Uterus (tissue), 4 donors: ENCODE data around the gene PLAGL1. TPM values are rescaled to one million over a fixed set of nuclear protein-coding genes. Genes with fewer than 3 reads are reported as not detected.
A peak's percentile ranks its signal among the peaks of the same experiment; 100 is the strongest.

Experiments
- DNase-seq, 2 donors: peaks; one replicate each; pipeline ENCODE4 v3.0.0-alpha.2; 2019 to 2020
- H3K27ac ChIP-seq, 2 donors: fragments of 200-600 bp; sonication (generic); 1 replicate in 1 of 2; 2 replicates in 1 of 2; pipeline ENCODE4 v1.5.1; 2016 to 2018
- H3K27me3 ChIP-seq, 2 donors: fragments of 200-600 bp; sonication (generic); one replicate each; pipeline ENCODE4 v1.5.1; 2018 to 2019; ENCODE audit warnings: control low read depth in 1 of 2
- H3K36me3 ChIP-seq, 2 donors: fragments of 200-600 bp; sonication (generic); one replicate each; pipeline ENCODE4 v1.5.1; 2019; ENCODE audit warnings: control low read depth in 1 of 2
- H3K4me1 ChIP-seq, 2 donors: fragments of 200-600 bp; sonication (generic); one replicate each; pipeline ENCODE4 v1.5.1; 2018 to 2019; ENCODE audit warnings: control low read depth in 1 of 2
- H3K4me3 ChIP-seq, 2 donors: fragments of 200-600 bp; sonication (generic); 1 replicate in 1 of 2; 2 replicates in 1 of 2; pipeline ENCODE4 v1.5.1; 2018 to 2019; ENCODE audit warnings: mild to moderate bottlenecking in 1 of 2
- H3K9me3 ChIP-seq, 2 donors: fragments of 200-600 bp; sonication (generic); one replicate each; pipeline ENCODE4 v1.5.1; 2019; ENCODE audit warnings: control low read depth in 1 of 2
- CTCF ChIP-seq, 4 experiments: fragments of 200-600 bp in 2 of 4; fragments of 450-650 bp in 2 of 4; sonication (generic) in 2 of 4; IDR thresholded peaks; one replicate each; pipeline ENCODE4 v1.5.1; 2016 to 2019; ENCODE audit warnings: antibody characterized with exemption in 4 of 4, mild to moderate bottlenecking in 2 of 4, moderate library complexity in 1 of 4
- POLR2A ChIP-seq, 2 donors: fragments of 450-650 bp; IDR thresholded peaks; one replicate each; pipeline ENCODE4 v1.6.1; 2016; ENCODE audit warnings: antibody characterized with exemption in 2 of 2, mild to moderate bottlenecking in 1 of 2, moderate library complexity in 1 of 2
- intact Hi-C: fragments of 100-400 bp; cut with DNase I; formaldehyde crosslinking; loops from one replicate; pipeline ENCODE4 v1.15.1; 2023; ENCODE audit warnings: low total_unique reads
- total RNA-seq, 4 donors: library from RNA; depleted of rRNA in 3 of 4; stranded (reverse); fragments of >200 nt in 3 of 4; gene quantifications; one replicate each; pipeline versions ENCODE4 v1.1.0 to v1.2.4, GENCODE V29; 2014 to 2023
- donor health status: DM: yes; HTN: yes; CAD: no.

Gene PLAGL1
- total RNA-seq, 4 donors from 2014 or later: 8.7 to 76.9 (median 29.3) TPM

DNA sequence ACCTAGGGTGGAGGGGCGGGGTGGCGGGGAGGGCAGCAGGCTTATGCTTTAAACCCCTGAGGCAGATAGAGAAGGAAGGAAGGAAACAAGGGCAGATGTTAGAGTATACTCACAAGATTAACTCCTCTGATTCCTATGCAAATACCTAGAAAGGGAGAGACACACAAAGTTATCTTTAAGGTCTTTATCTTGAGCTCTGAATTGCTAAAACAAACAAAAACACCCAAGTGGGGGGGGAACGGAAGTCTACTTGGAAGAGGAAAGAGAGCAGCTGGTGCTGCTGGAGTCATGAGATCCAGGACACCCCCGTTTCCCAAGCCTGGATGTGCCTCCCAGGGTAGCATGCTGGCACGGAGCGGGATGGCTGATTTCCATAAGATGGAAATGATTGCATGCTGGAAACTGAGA is 43.4 kb downstream of the PLAGL1 start:
- Histone ChIP-seq H3K27me3 (no peaks in the 10 kb centered on the region), H3K9me3 (no peaks in the 10 kb centered on the region), H3K27ac (no peak overlapping the region), H3K36me3 (no peaks in the 10 kb centered on the region), H3K4me3 (no peak overlapping the region), H3K4me1 (no peaks in the 10 kb centered on the region)
- no peak for DNase-seq
- TF ChIP-seq POLR2A (IDR thresholded peaks at IDR 0.05) (no peak), CTCF (IDR thresholded peaks at IDR 0.05) (no peak)
- intact Hi-C loops: no loop called here

DNA sequence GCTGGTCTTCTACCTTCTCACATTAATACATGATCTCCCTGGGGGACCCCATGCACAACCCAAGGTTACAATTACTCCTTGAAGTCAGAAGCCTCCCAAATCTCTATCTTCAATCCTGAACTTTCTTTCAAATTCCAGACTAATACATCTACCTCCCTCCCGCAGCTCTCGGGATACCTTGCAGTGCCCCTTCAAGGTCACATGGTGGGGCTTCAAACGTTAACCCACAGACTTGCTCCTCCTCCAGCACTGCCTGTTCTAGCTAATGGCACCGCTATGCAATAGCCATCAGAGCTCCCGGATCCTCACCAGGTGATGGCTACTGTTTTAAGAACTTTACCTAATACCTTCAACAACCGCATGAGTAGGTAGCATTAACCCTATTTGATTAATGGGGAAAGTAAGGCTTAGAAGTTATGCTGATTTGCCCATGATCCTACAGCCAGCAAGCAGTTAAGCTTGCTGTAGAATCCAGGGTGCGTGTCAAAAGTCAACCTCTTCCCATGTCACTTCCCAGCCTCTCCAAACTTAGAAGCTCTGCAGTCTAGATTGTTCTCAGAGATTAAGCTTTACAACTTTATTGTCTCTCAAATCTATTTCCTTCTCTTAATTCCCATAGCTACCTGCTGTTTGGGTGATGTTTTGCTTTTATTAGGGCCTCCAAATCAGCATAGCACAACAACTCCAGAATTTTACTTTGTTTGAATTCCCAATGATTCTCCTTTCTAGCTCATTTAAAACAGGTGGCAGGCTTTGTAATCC is 44.7 kb downstream of the PLAGL1 start:
- Histone ChIP-seq H3K27me3 (no peaks in the 10 kb centered on the region), H3K4me3 (no peak overlapping the region), H3K9me3 (no peaks in the 10 kb centered on the region), H3K4me1 (no peaks in the 10 kb centered on the region), H3K27ac (peak overlapping the region; percentile 31 to 36), H3K36me3 (no peaks in the 10 kb centered on the region)
- intact Hi-C loops: no loop called here
- DNase-seq: no peak
- TF ChIP-seq POLR2A (IDR thresholded peaks at IDR 0.05) (no peak), CTCF (IDR thresholded peaks at IDR 0.05) (no peak)

GRCh38 chr6:143961886-143962878 is 45.9 kb downstream of the PLAGL1 start:
- intact Hi-C loops: no loop called here
- H3K27me3 ChIP-seq: no peaks in the 10 kb centered on the region
- no peaks in the 10 kb centered on the region for H3K9me3 ChIP-seq
- DNase-seq: peak; percentile 33 to 34
- no peaks in the 10 kb centered on the region for H3K36me3 ChIP-seq
- H3K4me3 ChIP-seq: no peak overlapping the region
- no peaks in the 10 kb centered on the region for H3K4me1 ChIP-seq
- TF ChIP-seq CTCF (IDR thresholded peaks at IDR 0.05): peak; percentile 21 to 49 (median 41)
- no peak for TF ChIP-seq POLR2A (IDR thresholded peaks at IDR 0.05)
- H3K27ac ChIP-seq: peak overlapping the region; percentile 31 to 36

- TF ChIP-seq POLR2A (IDR thresholded peaks at IDR 0.05): no peak
- intact Hi-C loops: no loop called here
- H3K9me3 ChIP-seq: no peaks in the 10 kb centered on the region
- no peaks in the 10 kb centered on the region for H3K27me3 ChIP-seq
- H3K27ac ChIP-seq: no peak overlapping the region
- no peak for DNase-seq
- H3K36me3 ChIP-seq: no peaks in the 10 kb centered on the region
- no peak overlapping the region for H3K4me3 ChIP-seq
- H3K4me1 ChIP-seq: no peaks in the 10 kb centered on the region
Measured at GRCh38 chr6:143961066-143961465, 47.0 kb downstream of the PLAGL1 start.

GRCh38 chr6:143959927-143960326 is 48.1 kb downstream of the PLAGL1 start:
- TF ChIP-seq CTCF (IDR thresholded peaks at IDR 0.05) (no peak), POLR2A (IDR thresholded peaks at IDR 0.05) (no peak)
- Histone ChIP-seq H3K27ac (no peak overlapping the region), H3K36me3 (no peaks in the 10 kb centered on the region), H3K9me3 (no peaks in the 10 kb centered on the region), H3K4me1 (no peaks in the 10 kb centered on the region), H3K27me3 (no peaks in the 10 kb centered on the region), H3K4me3 (no peak overlapping the region)
- no peak for DNase-seq
- intact Hi-C loops: no loop called here
